ENCODE measurements around the gene SCO2.

Gene SCO2, protein sequence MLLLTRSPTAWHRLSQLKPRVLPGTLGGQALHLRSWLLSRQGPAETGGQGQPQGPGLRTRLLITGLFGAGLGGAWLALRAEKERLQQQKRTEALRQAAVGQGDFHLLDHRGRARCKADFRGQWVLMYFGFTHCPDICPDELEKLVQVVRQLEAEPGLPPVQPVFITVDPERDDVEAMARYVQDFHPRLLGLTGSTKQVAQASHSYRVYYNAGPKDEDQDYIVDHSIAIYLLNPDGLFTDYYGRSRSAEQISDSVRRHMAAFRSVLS

DNA sequence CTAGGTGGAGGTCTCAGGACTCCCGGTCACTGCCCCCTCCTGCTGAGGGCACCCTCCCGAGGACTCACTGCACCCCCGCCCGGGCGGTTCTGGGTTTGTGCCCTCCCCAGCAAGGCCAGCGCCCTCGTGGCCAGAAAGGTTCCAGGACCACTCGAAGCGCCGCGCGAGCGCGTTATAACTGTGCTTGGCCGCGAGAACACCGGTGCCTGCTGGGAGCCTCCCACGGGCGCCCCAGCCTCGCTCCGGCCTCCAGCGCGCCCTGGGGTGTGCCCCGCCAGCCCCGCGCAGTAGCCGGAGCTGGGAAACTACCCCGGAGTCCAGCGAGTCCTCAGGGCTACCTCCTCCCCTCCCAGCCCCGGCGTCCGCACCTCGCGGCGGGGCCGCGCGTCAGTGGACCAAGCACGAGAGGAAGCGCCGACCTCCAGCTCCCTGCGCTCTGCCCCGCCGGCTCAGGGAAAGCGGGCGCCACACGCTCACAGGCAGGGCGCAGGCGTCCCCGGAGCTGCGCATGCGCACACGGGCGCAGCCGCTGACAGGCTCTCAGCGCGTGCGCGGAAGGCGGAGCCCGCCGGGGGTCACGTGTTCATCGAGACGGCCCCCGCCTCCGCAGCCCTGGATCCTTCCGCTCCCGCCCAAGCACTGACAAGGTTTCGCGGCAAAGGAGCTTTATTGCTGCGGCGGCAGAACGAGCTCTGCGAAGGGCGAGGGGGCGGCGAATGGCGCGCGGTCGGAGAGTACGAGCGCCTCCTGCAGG lies at the start of gene SCO2:
Gene SCO2 (minus strand): TSS at position 495 of the 754 bp plus-strand sequence. CDS start 1,187 bp downstream, outside the sequence.
- Mint-ChIP-seq H3K4me3 (peak within 1 kb of the TSS; percentile 88), H3K27ac (peak within 1 kb of the TSS; percentile 96), H3K36me3 (peaks cover 14% of the 10 kb centered on the region), H3K27me3 (no peaks in the 10 kb centered on the region), H3K4me1 (peaks cover 38% of the 10 kb centered on the region), H3K9me3 (no peaks in the 10 kb centered on the region)
- CTCF ChIA-PET, result interaction anchor here (0.7 to 6.1 kb wide), 17 partner anchors 10 to 274 kb away, joined by 3 to 46 read pairs (median 6); partner anchors contain the start of genes HDAC10, KLHDC7B, LMF2 and NCAPH2
- peak; percentile 98 for DNase-seq

DNA sequence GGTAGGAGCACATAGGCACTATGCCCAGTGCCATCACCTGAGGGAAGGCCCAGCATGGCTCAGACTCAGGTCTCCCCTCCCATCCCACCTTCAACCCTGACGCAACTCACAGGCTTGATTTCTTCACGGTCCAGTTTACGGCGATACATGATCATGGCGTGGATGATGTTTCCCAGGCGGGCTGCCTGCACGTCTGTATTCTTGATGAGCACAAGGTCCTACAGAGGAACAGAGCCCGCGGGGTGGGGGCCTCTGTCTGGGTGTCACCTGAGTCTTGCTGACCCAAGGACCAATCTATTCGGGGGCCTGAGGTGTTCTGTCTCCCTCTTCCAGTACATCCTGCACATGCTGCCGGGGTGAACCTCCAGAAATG lies 49.0 kb upstream of the SCO2 start:
- Mint-ChIP-seq H3K9me3 (no peaks in the 10 kb centered on the region), H3K27me3 (no peaks in the 10 kb centered on the region), H3K4me3 (no peak overlapping the region), H3K27ac (no peak overlapping the region), H3K4me1 (peaks cover 17% of the 10 kb centered on the region), H3K36me3 (peaks cover 21% of the 10 kb centered on the region)
- no peak for DNase-seq
- CTCF ChIA-PET, result interaction anchor here (3.5 kb wide), 1 partner anchor 11 kb away, joined by 10 read pairs; the partner anchor contains the start of gene SYCE3

DNA sequence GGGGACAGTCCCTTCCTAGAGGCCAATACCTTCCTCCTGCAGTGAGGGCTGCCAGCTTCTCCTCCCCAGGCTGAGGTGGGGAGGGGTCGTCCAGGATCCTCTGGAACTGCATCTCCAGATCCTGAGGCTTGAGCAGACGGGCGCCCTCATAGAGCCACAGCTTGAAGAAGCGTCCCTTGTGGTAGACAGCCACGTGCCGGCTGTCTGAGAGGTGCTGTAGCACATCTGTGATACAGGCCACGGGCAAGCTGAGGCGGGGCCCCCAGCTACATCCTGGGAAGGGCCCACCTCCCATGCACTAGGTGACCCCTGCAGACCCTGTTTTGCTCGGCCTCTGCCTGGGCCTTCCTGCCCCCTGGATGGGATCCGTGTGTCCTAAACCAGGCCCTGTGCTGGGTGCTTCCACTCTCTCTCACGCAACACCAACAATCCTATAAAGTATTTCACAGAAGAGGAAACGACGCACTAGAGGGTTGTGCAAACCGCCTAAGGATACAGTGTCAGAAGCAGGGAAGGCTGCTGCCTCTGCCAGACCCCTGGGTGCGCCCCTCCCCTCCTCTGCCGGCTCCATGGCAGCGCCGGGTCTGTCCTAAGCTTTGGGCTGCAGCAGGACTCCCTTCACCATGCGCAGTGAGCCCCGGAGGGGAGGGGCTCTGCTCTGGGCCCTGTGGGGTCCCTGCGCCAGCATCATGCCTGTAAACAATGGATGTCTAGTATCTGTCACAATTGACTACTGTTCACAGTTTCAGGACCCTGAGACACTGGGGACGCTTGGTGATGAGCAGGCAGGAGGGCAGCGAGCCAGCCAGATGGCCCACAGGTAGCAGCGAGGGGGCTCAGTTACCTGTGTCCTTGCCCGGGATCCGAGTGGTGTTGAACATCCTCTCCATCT lies 48.3 kb upstream of the SCO2 start:
- Mint-ChIP-seq H3K4me3 (no peak overlapping the region), H3K27ac (peak overlapping the region; percentile 24), H3K27me3 (no peaks in the 10 kb centered on the region), H3K9me3 (no peaks in the 10 kb centered on the region), H3K4me1 (peaks cover 17% of the 10 kb centered on the region), H3K36me3 (peaks cover 22% of the 10 kb centered on the region)
- no peak for DNase-seq
- CTCF ChIA-PET, result interaction anchor here (1.9 kb wide), 1 partner anchor 11 kb away, joined by 9 read pairs; the partner anchor contains the start of gene SYCE3

DNA sequence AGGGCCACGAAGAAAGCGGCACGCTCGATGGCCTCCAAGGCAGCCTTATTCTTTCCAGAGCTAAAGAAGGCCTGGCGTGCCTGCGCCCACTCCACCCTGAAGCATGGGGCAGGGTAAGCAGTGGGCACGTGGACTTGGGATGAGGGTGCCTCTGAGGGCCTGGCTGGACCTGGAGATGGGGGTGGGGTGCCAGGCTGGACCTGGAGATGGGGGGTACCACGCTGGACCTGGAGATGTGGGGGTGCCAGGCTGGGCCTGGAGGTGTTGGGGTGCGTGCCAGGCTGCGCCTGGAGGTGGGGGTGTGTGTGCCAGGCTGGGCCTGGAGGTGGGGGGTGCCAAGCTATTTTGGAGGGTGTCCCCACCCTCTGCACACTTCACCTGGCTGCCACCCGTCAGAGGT lies 47.6 kb upstream of the SCO2 start:
- no peak for DNase-seq
- no peak overlapping the region for H3K4me3 Mint-ChIP-seq
- H3K27me3 Mint-ChIP-seq, result no peaks in the 10 kb centered on the region
- H3K4me1 Mint-ChIP-seq, result peaks cover 13% of the 10 kb centered on the region
- CTCF ChIA-PET, result interaction anchor here (1.9 kb wide), 1 partner anchor 10 kb away, joined by 9 read pairs; the partner anchor contains the start of gene SYCE3
- no peak overlapping the region for H3K27ac Mint-ChIP-seq
- no peaks in the 10 kb centered on the region for H3K9me3 Mint-ChIP-seq
- peaks cover 25% of the 10 kb centered on the region for H3K36me3 Mint-ChIP-seq

DNA sequence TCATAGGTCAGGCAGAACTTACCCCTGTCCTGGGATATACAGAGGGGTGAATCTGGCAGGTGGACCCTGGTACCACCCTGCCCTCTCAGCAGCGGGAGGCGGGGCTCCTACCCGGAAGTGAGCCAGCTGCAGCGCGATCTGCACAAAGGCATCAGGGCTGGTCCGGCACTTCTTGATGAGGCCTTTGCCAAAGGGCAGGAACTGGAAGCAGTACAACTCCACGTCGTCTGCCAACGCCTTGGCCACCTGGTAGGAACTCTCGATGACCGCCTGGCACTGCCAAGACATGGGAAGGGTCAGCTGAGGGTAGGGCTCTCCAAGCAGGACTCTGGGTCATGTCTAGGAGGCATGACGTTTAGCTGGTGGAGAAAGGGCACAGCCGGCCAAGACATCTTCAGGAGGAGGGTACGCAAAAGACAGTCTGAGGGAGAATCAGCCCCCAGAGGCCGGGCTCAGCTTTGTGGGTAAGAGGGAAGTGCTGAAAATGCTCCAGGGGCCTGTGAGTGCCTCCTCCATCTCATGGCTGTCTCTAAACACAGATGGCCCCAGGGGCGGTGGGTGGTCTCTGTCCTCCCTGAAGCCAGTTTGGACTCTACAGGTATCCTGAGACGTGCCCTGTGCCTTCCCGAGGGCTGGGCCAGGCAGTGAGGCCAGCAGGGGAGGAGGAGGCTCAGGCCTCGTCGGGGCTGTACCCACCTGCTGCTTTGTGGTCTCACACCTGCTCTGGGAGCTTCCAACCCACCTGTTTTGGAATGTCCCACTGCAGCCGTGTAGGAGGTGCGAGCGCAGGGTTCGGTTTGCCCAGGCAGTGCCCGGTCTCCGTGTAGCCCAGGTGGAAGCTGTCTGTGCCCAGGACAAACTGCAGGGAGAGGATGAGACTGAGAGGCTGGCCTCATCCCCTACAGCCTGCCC lies 46.1 kb upstream of the SCO2 start:
- Mint-ChIP-seq H3K27ac (no peak overlapping the region), H3K36me3 (peaks cover 25% of the 10 kb centered on the region), H3K4me1 (peaks cover 1% of the 10 kb centered on the region), H3K9me3 (no peaks in the 10 kb centered on the region), H3K4me3 (no peak overlapping the region), H3K27me3 (no peaks in the 10 kb centered on the region)
- DNase-seq, result no peak
- CTCF ChIA-PET, result interaction anchor here (1.9 kb wide), 1 partner anchor 8 kb away, joined by 9 read pairs; the partner anchor contains the start of gene SYCE3

DNA sequence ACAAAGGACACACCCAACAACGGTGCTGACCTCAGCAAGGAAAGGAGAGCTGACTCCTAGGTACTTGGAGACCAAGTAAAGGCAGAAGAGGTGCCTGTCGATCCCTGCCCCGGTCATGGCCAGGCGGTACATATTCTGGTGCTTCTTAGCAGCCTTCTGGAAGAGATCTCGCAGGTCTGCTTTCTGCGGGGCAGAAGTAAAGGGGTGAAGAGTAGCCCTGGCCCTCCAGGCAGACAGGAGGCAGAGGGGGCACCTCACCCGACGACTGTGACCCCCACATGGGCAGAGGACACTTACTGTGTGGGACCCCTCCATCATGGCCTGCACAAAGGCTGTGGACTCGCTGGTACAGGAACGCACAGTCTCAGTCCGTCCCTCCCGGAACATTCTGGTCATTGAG lies 45.5 kb upstream of the SCO2 start:
- CTCF ChIA-PET, result no interaction called here
- Mint-ChIP-seq H3K27me3 (peaks cover 2% of the 10 kb centered on the region), H3K4me3 (no peak overlapping the region), H3K36me3 (peaks cover 25% of the 10 kb centered on the region), H3K4me1 (no peaks in the 10 kb centered on the region), H3K27ac (no peak overlapping the region), H3K9me3 (no peaks in the 10 kb centered on the region)
- DNase-seq, result no peak

DNA sequence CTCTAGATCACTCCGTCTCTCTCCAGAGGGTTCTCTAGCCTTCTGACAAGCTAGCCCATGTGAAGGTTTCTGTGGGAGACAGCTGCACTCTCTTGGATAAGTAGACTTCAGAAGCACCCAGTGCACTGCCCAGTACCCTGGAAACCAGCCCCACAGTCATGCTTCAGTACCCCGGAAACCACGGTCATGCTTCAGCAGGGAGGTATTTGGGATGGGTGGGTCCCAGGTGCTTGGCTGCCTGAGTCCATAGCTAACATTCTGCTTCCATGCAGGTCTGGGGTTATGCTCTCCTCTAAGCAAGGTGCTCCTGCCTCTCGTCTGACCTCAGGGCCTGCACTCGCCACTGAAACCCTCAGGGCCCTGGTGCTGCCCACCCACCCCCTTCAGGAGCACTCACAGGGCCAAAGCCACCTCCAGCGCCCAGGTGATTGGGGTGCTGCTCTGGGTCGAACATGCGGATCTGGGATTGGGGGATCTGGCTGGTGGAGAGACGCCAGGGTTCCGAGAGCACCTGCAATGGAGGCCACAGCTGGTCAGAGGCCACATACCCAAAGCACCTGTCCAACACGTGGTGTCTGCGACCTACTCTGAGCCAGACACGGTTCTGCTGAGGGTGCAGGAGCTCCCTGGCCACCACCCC lies 44.6 kb upstream of the SCO2 start:
- H3K4me1 Mint-ChIP-seq, result no peaks in the 10 kb centered on the region
- no peak overlapping the region for H3K27ac Mint-ChIP-seq
- DNase-seq, result no peak
- peaks cover 8% of the 10 kb centered on the region for H3K27me3 Mint-ChIP-seq
- H3K4me3 Mint-ChIP-seq, result no peak overlapping the region
- H3K36me3 Mint-ChIP-seq, result peaks cover 25% of the 10 kb centered on the region
- no peaks in the 10 kb centered on the region for H3K9me3 Mint-ChIP-seq
- CTCF ChIA-PET, result interaction anchor here (0.6 kb wide), 1 partner anchor 126 kb away, joined by 4 read pairs; no protein-coding TSS in a partner anchor

DNA sequence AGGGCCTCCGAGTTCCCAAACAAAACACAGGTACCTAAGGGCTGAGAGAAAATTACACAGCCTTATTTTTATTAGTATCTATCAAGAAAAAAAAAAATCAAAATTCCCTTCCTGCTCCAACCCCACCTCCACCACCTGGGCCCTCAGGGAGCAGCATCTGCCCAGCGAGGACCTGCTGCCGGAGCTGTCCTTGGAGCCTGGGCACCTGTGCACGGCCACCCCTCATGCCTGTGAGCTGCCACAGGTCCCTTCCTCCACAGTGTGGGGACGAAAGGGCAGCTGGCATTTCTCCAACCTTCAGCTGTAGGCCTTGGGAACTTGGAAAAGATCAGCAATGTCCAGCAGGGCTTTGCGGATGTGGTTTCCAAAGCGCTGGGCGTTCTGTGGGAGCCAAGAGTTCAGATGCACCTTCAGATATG lies 43.7 kb upstream of the SCO2 start:
- Mint-ChIP-seq H3K36me3 (peaks cover 22% of the 10 kb centered on the region), H3K9me3 (no peaks in the 10 kb centered on the region), H3K4me3 (no peak overlapping the region), H3K4me1 (no peaks in the 10 kb centered on the region), H3K27ac (no peak overlapping the region), H3K27me3 (peaks cover 16% of the 10 kb centered on the region)
- CTCF ChIA-PET, result interaction anchor here (0.6 kb wide), 1 partner anchor 125 kb away, joined by 4 read pairs; no protein-coding TSS in a partner anchor
- no peak for DNase-seq

DNA sequence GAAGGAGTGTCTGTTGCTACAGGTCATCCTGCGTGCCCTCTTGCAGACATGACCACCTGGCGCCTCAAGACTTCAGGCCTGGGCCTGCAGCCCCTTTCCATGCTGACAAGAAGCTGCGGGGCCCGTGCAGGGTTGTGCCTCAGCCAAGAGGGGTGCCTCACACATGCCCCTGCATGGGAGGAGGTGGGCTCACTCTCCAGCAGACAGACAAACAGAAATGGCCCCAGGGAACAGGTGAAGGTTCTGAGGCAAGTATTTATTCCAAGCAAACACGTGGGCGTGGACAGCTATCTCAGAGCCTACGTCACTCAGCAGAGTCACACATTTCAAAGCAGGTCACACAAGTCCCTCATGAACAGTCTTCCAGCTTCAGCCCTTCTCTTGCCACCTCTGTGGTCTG lies 43.2 kb upstream of the SCO2 start:
- H3K4me3 Mint-ChIP-seq, result no peak overlapping the region
- peaks cover 3% of the 10 kb centered on the region for H3K4me1 Mint-ChIP-seq
- no peak for DNase-seq
- H3K9me3 Mint-ChIP-seq, result no peaks in the 10 kb centered on the region
- H3K36me3 Mint-ChIP-seq, result peaks cover 22% of the 10 kb centered on the region
- no peak overlapping the region for H3K27ac Mint-ChIP-seq
- peaks cover 20% of the 10 kb centered on the region for H3K27me3 Mint-ChIP-seq
- CTCF ChIA-PET, result no interaction called here

DNA sequence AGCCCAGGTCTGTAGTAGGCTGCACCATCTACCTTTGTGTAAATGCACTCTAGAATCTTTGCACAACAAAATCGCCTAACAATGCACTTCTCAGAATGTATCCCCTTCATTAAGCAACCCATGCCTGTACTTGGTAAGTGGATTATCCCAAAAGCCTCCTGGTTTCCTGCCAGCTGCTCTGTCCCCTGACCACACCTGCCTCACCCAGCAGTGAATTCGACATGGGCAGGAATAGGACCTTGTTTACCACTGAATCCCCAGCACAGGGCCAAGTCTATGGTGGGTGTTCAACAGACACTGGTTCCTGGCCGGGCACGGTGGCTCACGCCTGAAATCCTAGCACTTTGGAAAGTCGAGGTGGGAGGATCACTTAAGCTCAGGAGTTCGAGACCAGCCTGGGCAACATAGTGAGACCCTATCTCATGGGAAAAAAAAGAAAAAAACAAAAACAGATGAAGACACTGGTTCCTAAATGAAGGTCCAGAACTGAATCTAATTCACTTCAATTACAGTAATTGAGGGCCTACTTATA lies 42.4 kb upstream of the SCO2 start:
- peaks cover 22% of the 10 kb centered on the region for H3K36me3 Mint-ChIP-seq
- CTCF ChIA-PET, result no interaction called here
- DNase-seq, result no peak
- H3K9me3 Mint-ChIP-seq, result no peaks in the 10 kb centered on the region
- peaks cover 28% of the 10 kb centered on the region for H3K27me3 Mint-ChIP-seq
- no peak overlapping the region for H3K27ac Mint-ChIP-seq
- peaks cover 11% of the 10 kb centered on the region for H3K4me1 Mint-ChIP-seq
- H3K4me3 Mint-ChIP-seq, result no peak overlapping the region

DNA sequence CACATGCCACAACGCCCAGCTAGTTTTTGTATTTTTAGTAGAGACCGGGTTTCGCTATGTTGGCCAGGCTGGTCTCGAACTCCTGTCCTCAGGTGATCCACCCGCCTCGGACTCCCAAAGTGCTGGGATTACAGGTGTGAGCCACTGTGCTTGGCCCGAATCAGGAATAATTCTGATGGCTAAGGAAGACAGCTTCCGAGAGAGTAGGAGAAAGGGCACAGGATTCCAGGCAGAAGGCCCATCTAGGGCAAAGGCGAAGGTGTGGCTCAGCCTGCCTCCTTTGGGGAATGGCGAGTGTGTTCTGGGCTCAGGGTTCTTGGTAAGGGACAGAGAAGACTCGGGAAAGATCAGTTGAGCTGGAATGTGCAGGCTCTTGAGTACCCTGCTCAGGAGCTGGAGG lies 38.9 kb upstream of the SCO2 start:
- no peak overlapping the region for H3K27ac Mint-ChIP-seq
- H3K27me3 Mint-ChIP-seq, result peaks cover 50% of the 10 kb centered on the region
- DNase-seq, result no peak
- CTCF ChIA-PET, result interaction anchor here (0.8 to 4.3 kb wide), 4 partner anchors 17 to 56 kb away, joined by 3 to 28 read pairs (median 4); partner anchors contain the start of genes KLHDC7B and SCO2
- H3K4me1 Mint-ChIP-seq, result peaks cover 22% of the 10 kb centered on the region
- H3K9me3 Mint-ChIP-seq, result no peaks in the 10 kb centered on the region
- peaks cover 7% of the 10 kb centered on the region for H3K36me3 Mint-ChIP-seq
- no peak overlapping the region for H3K4me3 Mint-ChIP-seq

DNA sequence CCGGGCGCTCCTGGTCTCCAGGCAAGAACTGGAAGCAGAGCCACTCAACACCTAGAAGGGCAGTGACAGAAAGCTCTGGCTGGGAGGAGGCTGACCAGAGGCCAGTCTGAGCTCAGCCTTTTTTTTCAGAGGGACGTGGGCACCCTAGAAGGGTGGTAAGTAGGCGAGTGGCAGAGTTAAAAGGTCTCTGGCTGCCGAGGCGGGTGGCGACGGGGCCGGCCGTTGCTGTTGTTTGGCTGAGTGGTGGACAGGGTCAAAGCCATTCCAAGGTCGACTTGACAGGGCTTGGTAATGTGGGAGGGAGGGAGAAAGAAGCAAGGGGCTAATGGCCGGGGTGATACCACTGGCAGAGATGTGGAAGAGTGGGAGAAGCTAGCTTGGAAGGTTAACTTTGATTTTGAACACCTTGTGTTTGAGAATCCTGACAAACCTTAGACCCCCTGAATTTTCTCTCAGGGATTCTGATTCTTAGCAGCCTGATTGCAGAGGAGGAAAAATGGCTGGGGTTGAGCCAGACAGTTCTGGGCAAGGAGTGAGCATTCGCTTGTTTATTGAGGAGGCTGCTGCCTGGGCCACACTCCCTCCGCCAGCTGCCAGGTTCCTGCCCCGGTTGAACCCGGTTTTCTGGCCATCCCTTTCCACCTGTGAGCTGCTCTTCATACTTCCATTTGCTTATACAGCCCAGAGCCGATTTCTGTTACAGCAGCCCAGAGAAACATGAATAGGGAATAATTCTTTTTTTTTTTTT lies 38.2 kb upstream of the SCO2 start:
- Mint-ChIP-seq H3K27me3 (peaks cover 57% of the 10 kb centered on the region), H3K4me1 (peaks cover 22% of the 10 kb centered on the region), H3K27ac (peak overlapping the region; percentile 79)

More for the DNA sequence above, 38.2 kb upstream of the SCO2 start:
- DNase-seq, result peak; percentile 23
- peaks cover 5% of the 10 kb centered on the region for H3K36me3 Mint-ChIP-seq
- no peaks in the 10 kb centered on the region for H3K9me3 Mint-ChIP-seq
- H3K4me3 Mint-ChIP-seq, result peak overlapping the region; percentile 83
- CTCF ChIA-PET, result interaction anchor here (0.7 to 4.3 kb wide), 12 partner anchors 9 to 56 kb away, joined by 3 to 28 read pairs (median 4); partner anchors contain the start of genes CPT1B, KLHDC7B, LMF2 and NCAPH2

Measured in activated naive CD4-positive, alpha-beta T cell treated with anti-CD3 and anti-CD28 coated beads, Interleukin-2, amount 10 ng/mL, durations not matched to agents 7 days and 5 days (primary cell).